GM18511 (cell line): ENCODE measurements around the gene LRRC19.

Experiments used
- ATAC-seq: cut with Tn5 transposase; IDR thresholded peaks from one replicate; pipeline ENCODE4 v1.9.1; 2021; ENCODE audit warnings: mild to moderate bottlenecking, moderate library complexity; ENCODE audit not compliant: unreplicated experiment

Gene LRRC19

DNA sequence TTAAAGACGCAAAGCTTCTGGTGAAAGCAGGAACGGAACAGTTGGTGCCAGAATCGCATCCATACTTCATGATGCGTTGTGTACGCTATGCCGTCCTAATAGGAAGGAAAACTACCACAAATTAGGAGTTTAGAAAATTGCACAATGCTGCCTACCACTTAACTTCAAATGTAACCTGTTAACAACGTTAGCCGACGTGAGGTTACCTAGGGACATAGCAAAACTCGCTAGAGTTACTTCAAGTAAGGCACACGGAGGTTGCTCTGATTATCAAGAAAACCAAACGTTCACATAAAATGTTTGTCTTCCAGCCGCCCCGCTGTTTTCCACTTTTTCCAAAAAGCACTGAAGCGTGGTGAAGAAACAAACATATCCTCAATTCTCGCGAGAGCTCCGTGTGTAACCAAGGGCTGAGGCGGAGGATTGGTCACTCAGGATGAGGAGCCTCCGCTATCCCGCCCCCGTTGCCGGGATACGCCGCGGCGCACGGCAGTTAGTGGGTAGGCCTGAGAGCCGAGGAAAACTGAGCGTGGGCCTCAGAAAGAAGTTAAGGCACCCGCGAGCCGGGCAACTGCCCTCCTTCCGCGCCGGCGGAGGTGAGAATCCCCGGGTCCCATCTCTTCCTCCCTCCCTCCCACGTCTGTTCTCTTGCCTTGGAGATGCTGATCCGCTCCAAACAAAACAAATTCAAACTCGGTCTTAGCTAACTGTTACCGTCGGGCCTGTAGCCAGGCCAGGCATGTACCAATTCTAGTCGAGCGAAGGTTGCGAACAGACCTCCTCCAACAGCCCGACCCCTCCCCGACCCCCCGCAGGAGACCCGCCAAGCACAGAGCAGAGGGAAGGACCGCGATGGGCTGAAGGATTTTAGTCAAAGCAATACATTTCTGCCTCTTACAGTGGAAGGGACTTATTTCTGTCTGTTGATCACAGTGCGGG is 49.3 kb downstream of the LRRC19 start, which contains the start of gene IFT74:
TSS of gene IFT74 (plus strand) at position 492 of the 939 bp plus-strand sequence. CDS start 5,556 bp downstream, outside the sequence.
- peak; percentile 98 for ATAC-seq

DNA sequence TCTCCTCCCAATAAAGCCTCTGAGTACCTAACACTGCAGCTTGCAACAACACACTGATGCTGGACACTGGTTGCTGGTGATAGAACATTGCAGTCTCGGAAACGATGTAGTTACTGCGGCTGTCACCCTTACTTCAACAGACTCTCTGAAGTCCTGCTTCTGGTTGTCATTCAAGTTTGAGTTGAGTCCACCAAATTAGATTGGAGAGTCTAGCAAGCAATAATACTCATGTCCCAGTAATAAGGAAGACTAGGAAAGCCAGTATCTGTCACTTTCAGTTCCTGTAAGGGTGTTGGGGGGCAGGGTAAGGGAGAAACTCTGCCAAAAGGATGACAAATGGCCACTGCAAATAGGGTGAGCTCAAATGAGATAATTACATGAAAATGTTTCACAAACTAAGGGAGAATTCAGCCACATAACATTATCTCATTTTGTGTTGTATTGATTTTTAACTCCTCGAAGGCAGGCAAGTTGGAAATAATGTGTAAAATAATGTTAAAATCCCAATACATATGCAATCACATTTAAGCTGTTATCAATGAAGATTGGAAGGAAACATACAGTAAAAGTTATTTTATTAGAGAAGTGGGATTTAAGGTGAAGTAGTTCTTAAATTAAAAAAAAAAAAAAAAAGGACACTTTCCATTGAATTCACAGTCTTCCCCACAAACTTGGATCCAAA is 50.1 kb downstream of the LRRC19 start:
- ATAC-seq = peak; percentile 40

DNA sequence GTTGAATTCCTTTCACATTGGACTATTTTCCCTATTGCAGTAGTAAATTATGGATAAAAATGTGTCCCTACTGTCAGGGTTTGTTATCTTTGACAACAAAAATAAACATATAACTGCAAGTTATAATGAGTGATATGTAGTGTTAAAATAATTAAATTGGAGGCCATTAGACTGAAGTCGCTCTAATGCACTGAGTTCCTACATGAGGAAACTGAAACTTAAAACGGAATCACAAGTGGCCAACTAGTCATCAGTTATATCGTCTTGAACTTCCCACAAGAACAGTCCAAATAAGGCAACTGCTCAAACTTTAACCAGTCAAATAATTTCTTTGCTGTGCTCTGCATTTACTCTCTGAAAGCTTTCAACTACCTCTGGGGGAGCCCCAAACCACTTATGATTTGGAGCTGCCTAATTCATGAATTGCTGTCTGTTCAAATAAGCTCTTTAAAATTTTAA is 51.4 kb downstream of the LRRC19 start:
- no peak for ATAC-seq

DNA sequence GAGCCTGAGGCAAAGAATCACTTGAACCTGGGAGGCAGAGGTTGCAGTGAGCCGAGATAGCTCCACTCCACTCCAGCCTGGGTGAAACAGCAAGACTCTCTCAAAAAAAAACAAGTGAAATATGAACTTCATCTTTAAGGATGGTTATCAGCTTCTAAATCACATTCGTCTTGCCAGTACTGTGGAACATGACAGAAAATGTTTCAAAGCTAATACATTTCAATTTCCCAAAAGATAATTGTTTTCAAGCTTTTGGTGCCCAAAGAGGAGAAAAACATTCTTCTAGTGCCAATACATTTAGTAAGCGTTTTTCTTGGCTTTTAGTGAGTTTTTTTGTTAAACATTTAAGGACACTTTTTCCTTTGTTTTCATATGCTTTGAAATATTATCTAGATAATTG is 53.7 kb downstream of the LRRC19 start:
- no peak for ATAC-seq

DNA sequence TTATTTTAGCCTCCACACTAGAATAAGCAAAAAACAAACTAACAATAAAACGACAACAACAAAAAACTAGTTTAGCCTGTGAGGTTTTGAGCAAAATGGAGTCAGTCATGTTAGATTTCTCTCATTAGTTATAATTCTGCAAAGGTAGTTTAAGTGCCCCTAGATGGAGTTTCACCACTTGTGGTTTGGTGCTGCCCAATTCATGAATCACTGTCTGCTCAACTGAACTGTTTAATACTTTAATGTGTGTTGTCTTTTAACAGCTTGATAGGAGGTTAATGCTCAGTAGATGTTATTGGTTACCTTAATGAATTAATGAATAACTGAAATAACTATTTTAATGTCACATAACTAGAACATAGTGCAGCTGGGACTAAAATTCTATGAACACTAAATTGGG is 55.0 kb downstream of the LRRC19 start:
- no peak for ATAC-seq

DNA sequence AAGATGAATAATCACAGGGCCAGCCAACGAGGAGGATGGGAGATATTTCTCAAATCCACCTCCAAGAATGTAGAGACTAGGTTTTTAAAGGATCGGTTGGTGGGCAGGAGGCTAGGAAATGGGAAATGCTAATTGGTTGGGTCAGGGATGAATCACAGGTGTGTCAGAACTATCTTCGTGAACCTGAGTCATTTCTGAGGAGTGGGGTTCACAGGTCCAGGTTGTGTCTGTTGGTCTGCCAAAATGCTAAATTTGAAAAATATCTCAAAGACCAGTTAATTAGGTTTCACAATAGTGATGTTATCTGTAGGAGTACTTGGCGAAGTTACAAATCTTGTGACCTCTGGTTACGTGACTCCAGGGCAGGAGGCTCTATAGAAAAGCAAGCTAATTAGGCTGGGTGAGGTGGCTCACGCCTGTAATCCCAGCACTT is 55.8 kb downstream of the LRRC19 start:
- no peak for ATAC-seq

DNA sequence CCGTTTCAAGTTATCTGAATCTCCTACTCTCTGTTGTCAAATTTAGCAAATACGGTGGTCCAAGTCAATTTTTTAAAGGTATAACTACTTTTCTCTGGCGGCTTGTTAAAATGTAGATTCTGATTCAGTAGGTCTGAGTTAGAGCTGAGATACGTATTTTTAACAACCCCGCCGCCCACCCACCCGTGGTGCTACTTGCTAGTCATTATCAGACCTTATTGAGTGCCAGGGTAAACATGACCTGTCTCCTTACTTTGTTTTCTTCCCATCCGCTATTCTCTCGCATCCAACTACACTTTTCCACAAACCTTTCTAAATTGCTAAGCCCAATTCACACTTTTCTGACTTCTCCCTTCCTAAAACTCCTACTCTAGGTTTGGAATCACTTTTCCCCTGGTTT is 57.7 kb downstream of the LRRC19 start:
- ATAC-seq = no peak

DNA sequence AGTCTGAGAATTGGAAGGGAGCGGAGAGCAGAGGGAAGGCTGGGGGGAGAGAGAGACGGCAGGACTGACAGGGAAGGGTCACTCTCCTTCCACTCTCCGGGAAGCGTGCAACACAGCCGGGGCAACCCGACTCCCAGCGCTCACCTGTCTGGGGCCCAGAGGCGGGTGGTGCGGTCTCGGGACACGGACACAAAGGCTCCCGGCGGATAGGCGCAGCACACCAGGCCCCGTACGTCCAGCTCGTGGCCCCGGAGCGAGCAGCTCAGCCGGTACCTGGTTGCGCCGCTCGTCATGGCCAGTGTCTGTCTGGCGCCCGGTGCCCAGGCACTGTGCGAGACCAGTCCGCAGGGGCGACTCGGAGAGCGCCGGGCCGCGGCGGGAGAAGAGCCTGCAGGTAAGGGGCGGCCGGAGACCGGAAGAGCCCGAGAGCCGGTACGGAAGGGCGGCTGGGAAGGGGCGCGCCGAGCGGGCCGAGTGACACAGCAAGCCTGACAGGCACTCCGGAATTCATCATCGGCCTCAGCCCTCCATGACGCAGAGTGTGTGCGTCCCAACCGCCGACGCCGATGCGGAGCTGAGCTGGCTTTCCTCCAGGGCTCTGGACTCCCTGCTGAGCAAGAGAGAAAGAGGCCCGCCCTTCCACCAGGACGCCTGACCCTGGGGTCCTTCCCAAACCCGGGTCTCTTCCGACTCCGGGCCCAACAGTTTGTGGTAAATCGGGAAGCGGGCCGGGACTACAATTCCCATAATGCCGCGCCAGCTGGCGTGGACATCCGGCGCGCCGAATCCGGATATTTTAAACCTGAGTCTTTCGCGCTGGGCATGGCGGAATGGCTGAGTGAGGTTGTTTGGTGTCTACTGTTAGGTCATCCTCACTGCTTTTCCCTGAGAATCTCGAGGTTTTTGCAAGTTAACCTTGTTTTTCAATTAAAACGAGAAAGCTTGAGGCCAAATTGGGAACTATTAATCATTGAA is 58.4 kb downstream of the LRRC19 start, which contains the start of gene PLAA:
TSS of gene PLAA (minus strand) at position 490 of the 975 bp plus-strand sequence. CDS start at position 293, 197 bp downstream.
- ATAC-seq = peak; percentile 99

DNA sequence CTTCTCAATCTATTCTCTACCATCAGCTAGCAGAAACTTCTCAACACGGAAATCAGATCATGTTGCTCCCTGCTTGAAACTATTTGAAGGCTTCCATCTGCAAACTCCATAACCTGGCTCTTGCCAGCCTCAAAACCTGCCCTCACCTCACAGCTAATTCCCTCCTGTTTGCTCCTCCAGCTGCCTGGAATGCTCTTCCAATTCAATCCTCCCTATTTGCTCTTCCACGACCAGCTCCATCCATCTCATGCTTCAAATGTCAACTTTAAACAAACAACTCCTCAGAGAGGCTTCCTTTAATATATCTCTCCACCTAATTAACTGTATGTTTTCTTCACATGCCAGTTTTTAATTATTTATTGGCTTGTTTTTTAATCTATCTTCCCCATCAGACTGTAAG is 59.9 kb downstream of the LRRC19 start:
- ATAC-seq = no peak
